H1 (cell line): ENCODE data around the gene SERPINA1. TPM values are rescaled to one million over a fixed set of nuclear protein-coding genes. Genes with fewer than 3 reads are reported as not detected.

ENCODE experiments used
- CTCF ChIA-PET: fragments of 300-600 bp; sonication (Branson Sonifier 250); formaldehyde crosslinking; loops from one replicate; lab custom pipeline; 2021; ENCODE audit not compliant: partially characterized antibody; lab: Charles Lee
- POLR2A ChIA-PET: fragments of 300-600 bp; sonication (Branson Sonifier 250); formaldehyde crosslinking; loops from one replicate; lab custom pipeline; 2021; ENCODE audit warnings: inconsistent platforms; ENCODE audit not compliant: partially characterized antibody; lab: Charles Lee
- DNase-seq, 2 experiments: peaks; one replicate each; pipeline versions ENCODE4 v3.0.0 to v3.0.0-alpha.2; 2010 to 2022; ENCODE audit warnings: low spot score in 2 of 2, low read depth in 1 of 2, mixed read lengths in 1 of 2
- FAIRE-seq: peaks from 2 replicates; lab custom pipeline; 2011; peaks lifted over from hg19 to GRCh38; lab: Jason Lieb, UNC
- H2AFZ ChIP-seq: 2 replicates; pipeline ENCODE4 v1.8.1; 2012; ENCODE audit warnings: low read length, inconsistent platforms
- H2AK5ac ChIP-seq: 2 replicates; pipeline ENCODE4 v1.6.1; 2013; ENCODE audit warnings: low read depth, low read length
- H2BK120ac ChIP-seq: replicated peaks from 2 replicates; pipeline ENCODE3; 2013; ENCODE audit warnings: low read depth, low read length, inconsistent platforms
- H2BK12ac ChIP-seq: 2 replicates; pipeline ENCODE4 v1.6.1; 2013; ENCODE audit warnings: low read depth, low read length
- H2BK15ac ChIP-seq: 2 replicates; pipeline ENCODE4 v1.6.1; 2013; ENCODE audit warnings: low read length
- H2BK20ac ChIP-seq: 2 replicates; pipeline ENCODE4 v1.6.1; 2013; ENCODE audit warnings: low read length
- H2BK5ac ChIP-seq: 2 replicates; pipeline ENCODE4 v1.6.1; 2013; ENCODE audit warnings: low read depth, low read length
- H3K14ac ChIP-seq: 2 replicates; pipeline ENCODE4 v1.6.1; 2013; ENCODE audit warnings: inconsistent platforms; ENCODE audit not compliant: insufficient read length
- H3K18ac ChIP-seq: 2 replicates; pipeline ENCODE4 v1.6.1; 2013; ENCODE audit warnings: low read length; ENCODE audit errors: extremely low read depth
- H3K23ac ChIP-seq: 2 replicates; pipeline ENCODE4 v1.6.1; 2013; ENCODE audit warnings: inconsistent platforms; ENCODE audit not compliant: insufficient read length
- H3K23me2 ChIP-seq: 2 replicates; pipeline ENCODE4 v1.6.1; 2013; ENCODE audit warnings: low read depth, low read length
- H3K27ac ChIP-seq: 2 replicates; pipeline ENCODE4 v1.6.1; 2011; ENCODE audit warnings: low read depth, low read length, inconsistent platforms
- H3K27me3 ChIP-seq, 4 experiments: replicated peaks in 1 of 4; 1 replicate in 1 of 4; 2 replicates in 3 of 4; pipeline versions ENCODE4 v1.6.1 to v1.8.1; 2011 to 2013; ENCODE audit warnings: low read length in 3 of 4, mild to moderate bottlenecking in 3 of 4, inconsistent platforms in 2 of 4, mixed read lengths in 2 of 4, moderate library complexity in 1 of 4; ENCODE audit not compliant: control insufficient read depth in 3 of 4, insufficient read depth in 3 of 4; ENCODE audit errors: extremely low read depth in 1 of 4
- H3K36me3 ChIP-seq, 4 experiments: 2 replicates each; pipeline versions ENCODE4 v1.6.1 to v1.8.1; 2011 to 2013; ENCODE audit warnings: mild to moderate bottlenecking in 4 of 4, low read length in 3 of 4, moderate library complexity in 2 of 4, control low read depth in 1 of 4, inconsistent platforms in 1 of 4; ENCODE audit not compliant: insufficient read depth in 4 of 4, control insufficient read depth in 2 of 4
- H3K4ac ChIP-seq: replicated peaks from 2 replicates; pipeline ENCODE3; 2013; ENCODE audit warnings: low read length, low read depth, mixed read lengths, inconsistent platforms; ENCODE audit not compliant: insufficient read length
- H3K4me1 ChIP-seq, 4 experiments: replicated peaks in 1 of 4; 1 replicate in 1 of 4; 2 replicates in 3 of 4; pipeline versions ENCODE4 v1.6.1 to v1.8.1; 2011 to 2013; ENCODE audit warnings: low read length in 3 of 4, inconsistent platforms in 2 of 4, mixed read lengths in 1 of 4; ENCODE audit not compliant: insufficient read depth in 4 of 4, control insufficient read depth in 3 of 4
- H3K4me2 ChIP-seq, 2 experiments: 2 replicates each; pipeline versions ENCODE4 v1.6.1 to v1.8.1; 2011 to 2013; ENCODE audit warnings: low read depth in 2 of 2, low read length in 2 of 2, control low read depth in 1 of 2, inconsistent platforms in 1 of 2, mild to moderate bottlenecking in 1 of 2; ENCODE audit not compliant: insufficient read depth in 1 of 2
- H3K4me3 ChIP-seq, 4 experiments: fragments of 200-600, 300-600 bp in 1 of 4; sonication (generic), shearing (Covaris generic), sonication (Bioruptor Twin) in 1 of 4; 2 replicates each; pipeline versions ENCODE4 v1.5.1 to v1.8.1; 2011 to 2016; ENCODE audit warnings: low read length in 4 of 4, low read depth in 3 of 4, control low read depth in 2 of 4, inconsistent platforms in 2 of 4, mild to moderate bottlenecking in 2 of 4, mixed read lengths in 1 of 4, moderate library complexity in 1 of 4; ENCODE audit not compliant: insufficient read depth in 2 of 4; ENCODE audit errors: extremely low read depth in 1 of 4
- H3K56ac ChIP-seq: replicated peaks from 2 replicates; pipeline ENCODE3; 2013; ENCODE audit warnings: low read depth, mild to moderate bottlenecking, mixed read lengths, low read length, inconsistent platforms; ENCODE audit not compliant: insufficient read length
- H3K79me1 ChIP-seq: 2 replicates; pipeline ENCODE4 v1.6.1; 2013; ENCODE audit warnings: low read depth, low read length, control low read depth
- H3K79me2 ChIP-seq, 2 experiments: 2 replicates each; pipeline versions ENCODE4 v1.6.1 to v1.8.1; 2012 to 2013; ENCODE audit warnings: low read length in 2 of 2, mild to moderate bottlenecking in 2 of 2, inconsistent platforms in 1 of 2; ENCODE audit not compliant: insufficient read depth in 2 of 2, control insufficient read depth in 1 of 2
- H3K9ac ChIP-seq, 4 experiments: replicated peaks in 1 of 4; 1 replicate in 1 of 4; 2 replicates in 3 of 4; pipeline versions ENCODE4 v1.6.1 to v1.8.1; 2011 to 2013; ENCODE audit warnings: low read depth in 3 of 4, low read length in 3 of 4, control low read depth in 2 of 4, mild to moderate bottlenecking in 2 of 4, moderate library complexity in 2 of 4, inconsistent platforms in 1 of 4; ENCODE audit errors: extremely low read depth in 1 of 4
- H3K9me3 ChIP-seq, 2 experiments: 2 replicates each; pipeline versions ENCODE4 v1.6.1 to v1.8.1; 2012 to 2013; ENCODE audit warnings: mild to moderate bottlenecking in 2 of 2, moderate library complexity in 2 of 2, control low read depth in 1 of 2, inconsistent platforms in 1 of 2, low read depth in 1 of 2, low read length in 1 of 2, mixed read lengths in 1 of 2; ENCODE audit not compliant: insufficient read depth in 2 of 2
- H4K20me1 ChIP-seq, 2 experiments: replicated peaks in 1 of 2; 2 replicates each; pipeline versions ENCODE3 to v1.8.1; 2011 to 2013; ENCODE audit warnings: inconsistent platforms in 2 of 2, low read length in 2 of 2, mild to moderate bottlenecking in 1 of 2; ENCODE audit not compliant: insufficient read depth in 2 of 2, control insufficient read depth in 1 of 2
- H4K5ac ChIP-seq: 2 replicates; pipeline ENCODE4 v1.6.1; 2013; ENCODE audit warnings: low read length, low read depth, mixed read lengths, inconsistent platforms; ENCODE audit not compliant: insufficient read length
- H4K8ac ChIP-seq: 2 replicates; pipeline ENCODE4 v1.8.0; 2013; ENCODE audit warnings: mild to moderate bottlenecking, moderate library complexity, low read length, inconsistent platforms; ENCODE audit not compliant: insufficient read depth; ENCODE audit errors: extremely low read depth
- H4K91ac ChIP-seq: replicated peaks from 2 replicates; pipeline ENCODE3; 2013; ENCODE audit warnings: low read length, mixed read lengths, inconsistent platforms; ENCODE audit not compliant: insufficient read length
- ATF2 ChIP-seq: IDR thresholded peaks from 2 replicates; pipeline ENCODE4 v1.6.1; 2012; ENCODE audit warnings: low read length, inconsistent platforms
- BACH1 ChIP-seq: IDR thresholded peaks from 2 replicates; pipeline ENCODE4 v1.6.1; 2012; ENCODE audit warnings: low read length, improper control_type of control experiment
- CHD2 ChIP-seq: IDR thresholded peaks from 2 replicates; pipeline ENCODE4 v1.6.1; 2012; ENCODE audit warnings: low read length, improper control_type of control experiment
- EGR1 ChIP-seq: IDR thresholded peaks from 2 replicates; pipeline ENCODE4 v1.6.1; 2011; ENCODE audit warnings: low read depth, low read length, borderline replicate concordance
- NANOG ChIP-seq: IDR thresholded peaks from 2 replicates; pipeline ENCODE4 v1.6.1; 2011; ENCODE audit warnings: low read length, low read depth, mild to moderate bottlenecking, inconsistent platforms; ENCODE audit not compliant: insufficient read depth, poor library complexity, severe bottlenecking
- POLR2A ChIP-seq, 2 experiments: IDR thresholded peaks; 1 replicate in 1 of 2; 2 replicates in 1 of 2; pipeline ENCODE4 v1.6.1; 2011; ENCODE audit warnings: low read depth in 2 of 2, low read length in 2 of 2, mild to moderate bottlenecking in 2 of 2; ENCODE audit errors: control extremely low read depth in 1 of 2
- POLR2AphosphoS5 ChIP-seq: IDR thresholded peaks from 2 replicates; pipeline ENCODE4 v1.6.1; 2011; ENCODE audit warnings: low read depth, low read length
- SUZ12 ChIP-seq: fragments of 200-600 bp; sonication (generic); IDR thresholded peaks from 2 replicates; pipeline ENCODE4 v1.6.1; 2012; ENCODE audit warnings: mild to moderate bottlenecking, inconsistent platforms, low read length, moderate library complexity, mixed read lengths
- WGBS, 2 experiments: shearing (Covaris generic) in 1 of 2; methylation state at CpG; one replicate each; pipeline versions ENCODE4 v1.1.6 to v1.1.7; 2013 to 2015; ENCODE audit warnings: low lambda C conversion rate in 2 of 2, mixed read lengths in 2 of 2, inconsistent platforms in 1 of 2, low coverage in 1 of 2, missing lambda C conversion rate in 1 of 2; ENCODE audit not compliant: insufficient replicate concordance in 2 of 2, insufficient coverage in 1 of 2, insufficient read length in 1 of 2; ENCODE audit errors: extremely low coverage in 1 of 2, missing lambda C conversion rate in 1 of 2; 5-methylcytosine and 5-hydroxymethylcytosine counted together
- polyA plus RNA-seq, 7 experiments: library from polyadenylated mRNA; depleted of rRNA in 3 of 7; stranded (reverse) in 5 of 7; unstranded in 2 of 7; fragments of >200 nt in 5 of 7; fragments of 200-250 nt in 2 of 7; gene quantifications; 1 replicate in 5 of 7; 2 replicates in 1 of 7; 4 replicates in 1 of 7; pipeline versions ENCODE4 v1.2.1 to v1.2.3, GENCODE V29; 2011 to 2013; ENCODE audit warnings: missing spikeins in 2 of 7, mixed read lengths in 2 of 7
- total RNA-seq: library from RNA; stranded (reverse); fragmentation: NEBNext Ultra II Directional; extraction: Animal tissue kit (Norgen Biotek cat#: 25700); gene quantifications from 2 replicates; pipeline ENCODE4 v1.2.1, GENCODE V29; 2021

Gene SERPINA1
- total and polyA plus RNA-seq, 2 of the 8 experiments (the other 6 are each of a cell fraction or from before 2014, with no cell fraction given) = 0.08 TPM; not detected in 1

DNA sequence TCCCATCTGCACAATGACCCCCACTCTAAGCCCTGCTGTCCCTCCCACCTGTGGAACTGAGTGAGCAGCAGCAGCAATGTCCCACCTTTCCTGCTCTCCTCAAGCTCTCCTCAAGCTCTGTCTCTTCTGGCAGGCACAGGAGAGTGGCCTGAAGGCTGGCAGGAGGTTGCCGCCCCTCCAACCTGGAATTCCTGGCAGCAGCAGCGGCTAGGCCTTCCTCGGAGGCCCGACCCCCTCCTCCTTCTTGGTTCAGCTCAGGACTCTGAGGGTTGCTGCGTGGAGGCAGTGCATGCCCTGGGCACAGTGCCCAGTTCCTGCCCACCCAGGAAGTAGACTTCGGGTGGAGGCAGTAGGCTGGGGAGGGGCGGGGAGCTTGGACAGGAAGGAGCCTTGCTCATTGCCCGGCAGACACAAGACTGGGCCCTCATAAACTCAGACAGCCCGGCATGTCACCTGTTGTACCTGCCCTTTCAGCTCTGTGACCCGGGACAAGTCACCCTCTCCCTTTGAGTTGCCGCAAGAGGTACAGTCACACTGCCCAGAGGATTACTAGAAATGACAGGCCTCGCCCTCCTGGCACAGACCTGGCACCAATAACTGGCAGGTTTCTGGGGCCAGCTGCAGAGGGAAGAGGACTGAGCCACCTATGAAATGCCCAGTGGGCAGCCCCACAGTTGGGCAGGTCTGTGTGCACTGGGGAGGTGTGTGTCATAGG, 2.1 kb upstream of the SERPINA1 start:
- Histone ChIP-seq H3K79me2 (no peaks in the 10 kb centered on the region), H3K23me2 (no peaks in the 10 kb centered on the region), H2BK5ac (peak overlapping the region; percentile 30; the same call in 1 of the 2 replicates), H2AFZ (peak overlapping the region; percentile 82; the same call in 1 of the 2 replicates), H4K5ac (no peak overlapping the region), H2BK15ac (no peak overlapping the region), H3K36me3 (no peaks in the 10 kb centered on the region), H3K27me3 (no peaks in the 10 kb centered on the region; a peak in 1 of 7 replicates), H3K4ac (no peak overlapping the region), H3K9ac (no peak overlapping the region), H3K4me2 (no peak overlapping the region; a peak in 1 of 4 replicates), H3K27ac (no peak overlapping the region), H2AK5ac (no peak overlapping the region), H3K14ac (no peak overlapping the region), H2BK120ac (no peak overlapping the region), H3K9me3 (no peaks in the 10 kb centered on the region), H3K79me1 (no peaks in the 10 kb centered on the region), H2BK12ac (no peak overlapping the region; the same call in 1 of the 2 replicates), H3K4me1 (peaks cover 0 to 16% (median 7%) of the 10 kb centered on the region in 4 experiments; a peak in 5 of 7 replicates), H4K91ac (no peak overlapping the region), H4K20me1 (no peaks in the 10 kb centered on the region), H3K23ac (no peak overlapping the region), H3K4me3 (no peak overlapping the region), H4K8ac (no peak overlapping the region; the same call in 1 of the 2 replicates), H3K56ac (no peak overlapping the region), H2BK20ac (peak overlapping the region; percentile 37; the same call in 1 of the 2 replicates), H3K18ac (peak overlapping the region; percentile 89)
- POLR2A ChIA-PET = interaction anchor here (2.4 kb wide), 1 partner anchor 15 kb away, joined by 6 read pairs; no protein-coding TSS in a partner anchor
- DNase-seq (no peak), FAIRE-seq (no peak)
- 71% methylated on average over 11 of the region's 12 CpGs; no CpG with 5 or more reads in 1 of the 2 experiments for WGBS, 2 experiments
- CTCF ChIA-PET = interaction anchor here (0.5 to 5.6 kb wide), 13 partner anchors 9 to 159 kb away, joined by 3 to 37 read pairs (median 3); no protein-coding TSS in a partner anchor
- TF ChIP-seq POLR2A (IDR thresholded peaks at IDR 0.05; ENCODE audit: control extremely low read depth in 1 of 2, low read depth in 2 of 2, low read length in 2 of 2) (no peak), CHD2 (no peak), POLR2AphosphoS5 (no peak), NANOG (no peak), EGR1 (no peak), BACH1 (no peak), ATF2 (no peak), SUZ12 (no peak)
